Right kidney (tissue), 1 donor: ENCODE results near the gene CLSTN1.

Experiments
- DNase-seq: peaks from one replicate; pipeline ENCODE4 v3.0.0-alpha.2; 2016

Gene CLSTN1

GRCh38 chr1:9852410-9853248, 28.9 kb upstream of the CLSTN1 start:
- no peak for DNase-seq

- no peak for DNase-seq
Measured at GRCh38 chr1:9852004-9852403, 28.2 kb upstream of the CLSTN1 start.

- no peak for DNase-seq
Measured at GRCh38 chr1:9850442-9851162, 26.8 kb upstream of the CLSTN1 start.

- DNase-seq = no peak
Measured at GRCh38 chr1:9849691-9850441, 26.1 kb upstream of the CLSTN1 start.

- no peak for DNase-seq
Measured at GRCh38 chr1:9848022-9848421, 24.3 kb upstream of the CLSTN1 start.

GRCh38 chr1:9847269-9847668, 23.5 kb upstream of the CLSTN1 start:
- DNase-seq = no peak

- no peak for DNase-seq
Measured at GRCh38 chr1:9846611-9847171, 22.9 kb upstream of the CLSTN1 start.

GRCh38 chr1:9845914-9846313, 22.1 kb upstream of the CLSTN1 start:
- DNase-seq = no peak

GRCh38 chr1:9844756-9845155, 21.0 kb upstream of the CLSTN1 start:
- no peak for DNase-seq

- DNase-seq = no peak
Measured at GRCh38 chr1:9844106-9844505, 20.3 kb upstream of the CLSTN1 start.

- DNase-seq = no peak
Measured at GRCh38 chr1:9843576-9843945, 19.8 kb upstream of the CLSTN1 start.

- DNase-seq = no peak
Measured at GRCh38 chr1:9842781-9843575, 19.2 kb upstream of the CLSTN1 start.

- no peak for DNase-seq
Measured at GRCh38 chr1:9842073-9842711, 18.4 kb upstream of the CLSTN1 start.

- no peak for DNase-seq
Measured at GRCh38 chr1:9841460-9841859, 17.7 kb upstream of the CLSTN1 start.

GRCh38 chr1:9840176-9840575, 16.4 kb upstream of the CLSTN1 start:
- no peak for DNase-seq

GRCh38 chr1:9838946-9839345, 15.2 kb upstream of the CLSTN1 start:
- no peak for DNase-seq

- no peak for DNase-seq
Measured at GRCh38 chr1:9836632-9836960, 12.8 kb upstream of the CLSTN1 start.

GRCh38 chr1:9835758-9836631, 12.2 kb upstream of the CLSTN1 start:
- peak; percentile 69 for DNase-seq

- no peak for DNase-seq
Measured at GRCh38 chr1:9835404-9835757, 11.6 kb upstream of the CLSTN1 start.

- no peak for DNase-seq
Measured at GRCh38 chr1:9833632-9834031, 9.9 kb upstream of the CLSTN1 start.
